IMR-90 (cell line): ENCODE results near the gene ITPRIP. TPM values are rescaled to one million over a fixed set of nuclear protein-coding genes. Genes with fewer than 3 reads are reported as not detected.
A peak's percentile ranks its signal among the peaks of the same experiment; 100 is the strongest.

ENCODE experiments used
- ATAC-seq: fragments of 200-7000 bp; cut with Tn5 transposase; 2 replicates; pipeline ENCODE4 v1.9.1; 2020; ENCODE audit warnings: low read depth, mild to moderate bottlenecking, moderate library complexity
- BruUV-seq: library from RNA; stranded (reverse); fragments of 400-500 nt; replicated peaks from 2 replicates; lab custom pipeline; 2021; lab: Mats Ljungman, UMichigan
- CTCF ChIA-PET: fragments of 300-600 bp; formaldehyde crosslinking; extraction: SDS; loops from one replicate; lab custom pipeline; 2021; ENCODE audit warnings: antibody characterized with exemption; lab: Yijun Ruan, JAX
- POLR2A ChIA-PET: fragments of 300-600 bp; sonication (Branson Sonifier 250); formaldehyde crosslinking; loops from one replicate; lab custom pipeline; 2022; ENCODE audit warnings: antibody characterized with exemption; ENCODE audit not compliant: unreplicated experiment; lab: Charles Lee
- DNase-seq: peaks from one replicate; pipeline ENCODE4 v3.0.0; 2013
- H2AFZ ChIP-seq: replicated peaks from 2 replicates; pipeline ENCODE3; 2013; ENCODE audit warnings: low read length, mild to moderate bottlenecking; ENCODE audit not compliant: poor library complexity
- H2AK5ac ChIP-seq: 2 replicates; pipeline ENCODE4 v1.6.1; 2013; ENCODE audit warnings: low read depth, low read length, inconsistent platforms
- H2AK9ac ChIP-seq: replicated peaks from 2 replicates; pipeline ENCODE3; 2013; ENCODE audit warnings: mild to moderate bottlenecking, low read depth, low read length, moderate library complexity; ENCODE audit not compliant: poor library complexity
- H2BK120ac ChIP-seq: 2 replicates; pipeline ENCODE4 v1.6.1; 2013; ENCODE audit warnings: low read depth, low read length, inconsistent platforms
- H2BK15ac ChIP-seq: 3 replicates; pipeline ENCODE4 v1.6.1; 2013; ENCODE audit warnings: low read depth, low read length, inconsistent platforms
- H2BK20ac ChIP-seq: 2 replicates; pipeline ENCODE4 v1.6.1; 2013; ENCODE audit warnings: low read depth, mild to moderate bottlenecking, inconsistent platforms, low read length, moderate library complexity
- H2BK5ac ChIP-seq: 2 replicates; pipeline ENCODE4 v1.6.1; 2013; ENCODE audit warnings: mild to moderate bottlenecking, low read depth, low read length, inconsistent platforms; ENCODE audit not compliant: poor library complexity, severe bottlenecking
- H3K14ac ChIP-seq: replicated peaks from 2 replicates; pipeline ENCODE4 v1.6.1; 2013; ENCODE audit warnings: low read depth, low read length, inconsistent platforms
- H3K18ac ChIP-seq: 2 replicates; pipeline ENCODE4 v1.6.1; 2013; ENCODE audit warnings: low read depth, low read length, control low read depth
- H3K23ac ChIP-seq: 2 replicates; pipeline ENCODE4 v1.6.1; 2013; ENCODE audit warnings: low read depth, low read length, inconsistent platforms
- H3K27ac ChIP-seq: 2 replicates; pipeline ENCODE4 v1.5.1; 2013; ENCODE audit warnings: mild to moderate bottlenecking, control low read depth, low read length; ENCODE audit not compliant: insufficient read depth
- H3K27me3 ChIP-seq: 2 replicates; pipeline ENCODE4 v1.6.1; 2013; ENCODE audit warnings: low read length; ENCODE audit not compliant: control insufficient read depth, insufficient read depth
- H3K36me3 ChIP-seq: 2 replicates; pipeline ENCODE4 v1.6.1; 2013; ENCODE audit warnings: low read length, mixed read lengths; ENCODE audit not compliant: control insufficient read depth, insufficient read depth
- H3K4ac ChIP-seq: 2 replicates; pipeline ENCODE4 v1.6.1; 2013; ENCODE audit warnings: low read depth, low read length, inconsistent platforms
- H3K4me1 ChIP-seq: 2 replicates; pipeline ENCODE4 v1.6.1; 2013; ENCODE audit warnings: low read length, mixed read lengths; ENCODE audit not compliant: control insufficient read depth, insufficient read depth
- H3K4me2 ChIP-seq: 2 replicates; pipeline ENCODE4 v1.6.1; 2013; ENCODE audit warnings: low read depth, mild to moderate bottlenecking, control low read depth, low read length, moderate library complexity
- H3K4me3 ChIP-seq: 2 replicates; pipeline ENCODE4 v1.5.1; 2013; ENCODE audit warnings: low read depth, mild to moderate bottlenecking, control low read depth, low read length, moderate library complexity; ENCODE audit not compliant: insufficient read depth
- H3K56ac ChIP-seq: 2 replicates; pipeline ENCODE4 v1.6.1; 2013; ENCODE audit warnings: low read length, inconsistent platforms; ENCODE audit not compliant: insufficient read depth; ENCODE audit errors: extremely low read depth
- H3K79me1 ChIP-seq, 2 experiments: 2 replicates each; pipeline ENCODE4 v1.6.1; 2013; ENCODE audit warnings: low read length in 2 of 2, inconsistent platforms in 1 of 2, low read depth in 1 of 2
- H3K9ac ChIP-seq: 2 replicates; pipeline ENCODE4 v1.6.1; 2013; ENCODE audit warnings: low read depth, low read length, control low read depth
- H3K9me1 ChIP-seq: 2 replicates; pipeline ENCODE4 v1.6.1; 2013; ENCODE audit warnings: low read length, inconsistent platforms; ENCODE audit not compliant: insufficient read depth
- H3K9me3 ChIP-seq: 2 replicates; pipeline ENCODE4 v1.6.1; 2013; ENCODE audit warnings: low read length; ENCODE audit not compliant: control insufficient read depth, insufficient read depth
- H4K20me1 ChIP-seq: 2 replicates; pipeline ENCODE4 v1.6.1; 2013; ENCODE audit warnings: low read length, inconsistent platforms; ENCODE audit not compliant: insufficient read depth
- H4K5ac ChIP-seq: 2 replicates; pipeline ENCODE4 v1.6.1; 2013; ENCODE audit warnings: mild to moderate bottlenecking, low read depth, low read length, control low read depth
- H4K8ac ChIP-seq, 2 experiments: 2 replicates each; pipeline ENCODE4 v1.6.1; 2013; ENCODE audit warnings: low read depth in 2 of 2, low read length in 2 of 2, control low read depth in 1 of 2, inconsistent platforms in 1 of 2
- H4K91ac ChIP-seq: 2 replicates; pipeline ENCODE4 v1.6.1; 2013; ENCODE audit warnings: low read depth, low read length, inconsistent platforms; ENCODE audit not compliant: insufficient read depth
- MAFK ChIP-seq: IDR thresholded peaks from 2 replicates; pipeline ENCODE4 v1.6.1; 2012; ENCODE audit warnings: low read depth, low read length, improper control_type of control experiment
- NFE2L2 ChIP-seq: fragments of 150-350 bp; IDR thresholded peaks from 2 replicates; pipeline ENCODE4 v1.6.1; 2016; ENCODE audit warnings: low read depth, mild to moderate bottlenecking, low read length
- WGBS, 2 experiments: methylation state at CpG; one replicate each; pipeline versions ENCODE4 v1.1.5 to v1.1.7; 2013; ENCODE audit warnings: missing lambda C conversion rate in 2 of 2; ENCODE audit not compliant: insufficient read length in 1 of 2; ENCODE audit errors: extremely low coverage in 2 of 2; 5-methylcytosine and 5-hydroxymethylcytosine counted together
- dilution Hi-C: fragments of 300-500 bp; cut with HindIII; formaldehyde crosslinking; loops from one replicate; pipeline ENCODE4 v1.14.3; 2018; ENCODE audit warnings: low sequenced_read_pairs; ENCODE audit not compliant: unreplicated experiment
- in situ Hi-C: fragments of 300-500 bp; cut with MboI; formaldehyde crosslinking; loops from 3 replicates; pipeline ENCODE4 v1.14.3; 2019; ENCODE audit warnings: low sequenced_read_pairs, inconsistent platforms, mixed read lengths
- intact Hi-C: fragments of 100-400 bp; cut with micrococcal nuclease; formaldehyde crosslinking; loops from 2 replicates; pipeline ENCODE4 v1.10.0; 2022
- polyA plus RNA-seq, 3 experiments: library from polyadenylated mRNA; depleted of rRNA; stranded (reverse); fragments of >200 nt; gene quantifications; 2 replicates each; pipeline ENCODE4 v1.2.3, GENCODE V29; 2012; ENCODE audit warnings: low replicate concordance in 1 of 3
- total RNA-seq: library from RNA; depleted of rRNA; stranded (reverse); fragments of >200 nt; gene quantifications from 2 replicates; pipeline ENCODE4 v1.2.3, GENCODE V29; 2012

Gene ITPRIP
- total and polyA plus RNA-seq, 2 of the 4 experiments (the other 2 are of a cell fraction) = 7.5 to 31.9 TPM

DNA sequence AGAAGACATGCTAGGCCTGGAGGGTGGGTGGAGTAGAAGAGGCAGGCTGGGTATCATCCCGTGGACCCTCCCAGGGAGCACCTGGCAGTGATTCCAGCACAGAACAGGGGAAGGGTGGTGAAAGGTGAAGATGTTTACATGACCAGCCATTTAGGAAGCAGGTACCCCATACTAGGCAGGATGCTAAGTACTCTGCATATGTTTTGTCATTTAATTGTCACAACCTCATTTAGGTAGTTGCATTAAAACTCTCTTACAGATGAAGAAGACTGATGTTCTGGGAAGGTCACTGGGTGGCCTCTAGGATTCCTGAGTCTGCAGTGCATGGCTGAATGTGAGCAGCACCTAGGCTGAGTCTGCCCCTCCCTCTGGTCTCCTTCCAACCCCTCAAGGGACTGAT is 15.2 kb downstream of the ITPRIP start:
- Histone ChIP-seq H4K20me1 (peaks cover 99% of the 10 kb centered on the region), H2AK9ac (peak overlapping the region; percentile 38), H3K79me1 (peaks cover 4 to 90% of the 10 kb centered on the region in 2 experiments; a peak in 2 of 4 replicates), H2BK5ac (no peak overlapping the region), H3K36me3 (no peaks in the 10 kb centered on the region; the same call in 1 of the 2 replicates), H2AFZ (no peak overlapping the region), H2BK20ac (no peak overlapping the region), H3K9me1 (peaks cover 69% of the 10 kb centered on the region), H3K9me3 (no peaks in the 10 kb centered on the region), H3K4me2 (no peak overlapping the region), H3K9ac (no peak overlapping the region), H3K14ac (0 out of 2 replicates have a peak overlapping the region, but pooled peaks have one; percentile 40), H3K4ac (no peak overlapping the region), H3K4me3 (no peak overlapping the region), H3K27me3 (no peaks in the 10 kb centered on the region), H3K56ac (no peak overlapping the region), H4K5ac (no peak overlapping the region), H2BK120ac (no peak overlapping the region), H3K18ac (no peak overlapping the region), H3K4me1 (peaks cover 44% of the 10 kb centered on the region), H4K91ac (no peak overlapping the region), H2AK5ac (no peak overlapping the region), H2BK15ac (no peak overlapping the region), H3K27ac (no peak overlapping the region), H4K8ac (no peak overlapping the region), H3K23ac (peak overlapping the region; percentile 56; the same call in 1 of the 2 replicates)
- DNase-seq = no peak
- in situ Hi-C loops (no loop called here), intact Hi-C loops (no loop called here), dilution Hi-C loops (no loop called here)
- WGBS, 2 experiments = 67% methylated on average over 1 of the region's 1 CpG; no CpG with 5 or more reads in 1 of the 2 experiments
- POLR2A ChIA-PET = no interaction called here
- no peak for ATAC-seq
- CTCF ChIA-PET = no interaction called here
- BruUV-seq = no TSS peak
- TF ChIP-seq NFE2L2 (no peak), MAFK (no peak)
